HuH-7.5 (cell line): ENCODE measurements around the gene PPFIA4.

Source experiments
- DNase-seq: peaks from one replicate; pipeline ENCODE4 v3.0.0; 2011; ENCODE audit warnings: low spot score

The PPFIA4 gene

GRCh38 chr1:203099805-203100515, 73.7 kb downstream of the PPFIA4 start:
- no peak for DNase-seq

GRCh38 chr1:203100516-203100869, 74.2 kb downstream of the PPFIA4 start:
- no peak for DNase-seq

GRCh38 chr1:203101813-203102634, 75.7 kb downstream of the PPFIA4 start:
- DNase-seq = no peak

- no peak for DNase-seq
Observed at GRCh38 chr1:203103216-203103615, 76.9 kb downstream of the PPFIA4 start.

- DNase-seq = no peak
Observed at GRCh38 chr1:203103829-203104495, 77.7 kb downstream of the PPFIA4 start.

- no peak for DNase-seq
Observed at GRCh38 chr1:203104789-203105390, 78.6 kb downstream of the PPFIA4 start.

GRCh38 chr1:203112475-203112874, 86.2 kb downstream of the PPFIA4 start:
- DNase-seq = no peak

GRCh38 chr1:203113308-203113707, 87.0 kb downstream of the PPFIA4 start:
- DNase-seq = no peak

- no peak for DNase-seq
Observed at GRCh38 chr1:203114202-203114601, 87.9 kb downstream of the PPFIA4 start.

GRCh38 chr1:203116091-203116820, 90.0 kb downstream of the PPFIA4 start:
- DNase-seq = no peak

- peak; percentile 88 for DNase-seq
Observed at GRCh38 chr1:203117611-203118575, 91.6 kb downstream of the PPFIA4 start.

GRCh38 chr1:203120325-203121153, 94.2 kb downstream of the PPFIA4 start:
- no peak for DNase-seq

- DNase-seq = no peak
Observed at GRCh38 chr1:203121186-203122015, 95.1 kb downstream of the PPFIA4 start.

- no peak for DNase-seq
Observed at GRCh38 chr1:203122159-203122558, 95.9 kb downstream of the PPFIA4 start.

- no peak for DNase-seq
Observed at GRCh38 chr1:203124011-203124410, 97.7 kb downstream of the PPFIA4 start.

GRCh38 chr1:203124546-203125317, 98.4 kb downstream of the PPFIA4 start:
- no peak for DNase-seq

GRCh38 chr1:203126151-203126865, 100.0 kb downstream of the PPFIA4 start:
- DNase-seq = no peak
